HL-60 (cell line): Measurements from ENCODE around the gene TANGO6.

Experiments
- GABPA ChIP-seq: IDR thresholded peaks from 2 replicates; pipeline ENCODE4 v1.6.1; 2012; ENCODE audit warnings: low read depth
- POLR2AphosphoS5 ChIP-seq: IDR thresholded peaks from 2 replicates; pipeline ENCODE4 v1.6.1; 2012; ENCODE audit warnings: low read depth
- REST ChIP-seq: IDR thresholded peaks from 2 replicates; pipeline ENCODE4 v1.6.1; 2012; ENCODE audit warnings: low read depth; ENCODE audit not compliant: insufficient replicate concordance
- SPI1 ChIP-seq: IDR thresholded peaks from 2 replicates; pipeline ENCODE4 v1.6.1; 2012; ENCODE audit warnings: low read depth, mild to moderate bottlenecking, borderline replicate concordance
- TF ChIP-seq, protein P1 (sequence below): IDR thresholded peaks from one replicate; pipeline ENCODE4 v1.5.1; 2011; ENCODE audit warnings: low read length, control low read depth, inconsistent platforms; ENCODE audit not compliant: insufficient read depth

GRCh38 chr16:68844211-68844564 lies 857 bp downstream of the TANGO6 start:
- TF ChIP-seq, protein P1, sequence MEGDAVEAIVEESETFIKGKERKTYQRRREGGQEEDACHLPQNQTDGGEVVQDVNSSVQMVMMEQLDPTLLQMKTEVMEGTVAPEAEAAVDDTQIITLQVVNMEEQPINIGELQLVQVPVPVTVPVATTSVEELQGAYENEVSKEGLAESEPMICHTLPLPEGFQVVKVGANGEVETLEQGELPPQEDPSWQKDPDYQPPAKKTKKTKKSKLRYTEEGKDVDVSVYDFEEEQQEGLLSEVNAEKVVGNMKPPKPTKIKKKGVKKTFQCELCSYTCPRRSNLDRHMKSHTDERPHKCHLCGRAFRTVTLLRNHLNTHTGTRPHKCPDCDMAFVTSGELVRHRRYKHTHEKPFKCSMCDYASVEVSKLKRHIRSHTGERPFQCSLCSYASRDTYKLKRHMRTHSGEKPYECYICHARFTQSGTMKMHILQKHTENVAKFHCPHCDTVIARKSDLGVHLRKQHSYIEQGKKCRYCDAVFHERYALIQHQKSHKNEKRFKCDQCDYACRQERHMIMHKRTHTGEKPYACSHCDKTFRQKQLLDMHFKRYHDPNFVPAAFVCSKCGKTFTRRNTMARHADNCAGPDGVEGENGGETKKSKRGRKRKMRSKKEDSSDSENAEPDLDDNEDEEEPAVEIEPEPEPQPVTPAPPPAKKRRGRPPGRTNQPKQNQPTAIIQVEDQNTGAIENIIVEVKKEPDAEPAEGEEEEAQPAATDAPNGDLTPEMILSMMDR = no peak
- TF ChIP-seq POLR2AphosphoS5 (no peak), SPI1 (no peak), GABPA (no peak), REST (no peak)
